Right forelimb (tissue), 1 donor: ENCODE measurements around the gene CXCL13.
"Not testable (repeated sequence)": the region's sequence is repeated elsewhere in the genome, so short reads cannot be mapped to it uniquely, and the experiment has no call there.

ENCODE experiments used
- DNase-seq: peaks from one replicate; pipeline ENCODE4 v3.0.0-alpha.2; 2018

CXCL13 gene

DNA sequence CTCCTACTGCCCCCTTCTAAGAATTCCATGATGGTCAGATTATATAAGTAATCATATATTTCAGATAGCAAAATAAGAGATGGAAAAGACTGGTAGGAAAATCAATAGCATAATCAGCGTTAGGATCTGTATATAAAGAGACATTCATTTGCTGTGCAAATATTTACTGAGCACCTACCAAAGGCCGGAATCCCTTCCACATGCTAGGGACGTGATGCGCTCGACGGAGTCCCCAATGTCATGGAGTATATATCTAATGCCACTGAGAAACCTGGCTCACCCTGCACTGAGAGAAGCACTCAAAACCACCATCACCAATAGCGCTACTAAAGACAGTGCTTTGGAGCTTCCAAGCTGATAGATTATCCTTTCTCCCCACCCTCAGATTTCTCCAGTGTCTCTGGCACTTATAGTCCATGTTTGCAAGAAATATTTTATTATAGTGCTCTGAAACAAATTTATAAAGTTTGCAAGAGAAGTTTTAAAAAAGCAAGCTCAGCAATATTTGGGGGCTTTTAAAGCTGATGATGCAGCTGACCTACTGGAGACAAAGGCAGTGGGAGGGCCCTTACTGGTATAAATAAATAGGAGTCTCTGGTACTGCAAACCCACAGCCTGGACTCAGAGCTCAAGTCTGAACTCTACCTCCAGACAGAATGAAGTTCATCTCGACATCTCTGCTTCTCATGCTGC is at the start of gene CXCL13:
Gene CXCL13, plus strand, starts transcription at position 611 of the 693 bp plus-strand sequence. Its CDS starts 46 bp downstream, at position 657.
- DNase-seq = no peak

- no peak for DNase-seq
Measured at GRCh38 chr4:77560170-77560569, 45.5 kb upstream of the CXCL13 start.

DNA sequence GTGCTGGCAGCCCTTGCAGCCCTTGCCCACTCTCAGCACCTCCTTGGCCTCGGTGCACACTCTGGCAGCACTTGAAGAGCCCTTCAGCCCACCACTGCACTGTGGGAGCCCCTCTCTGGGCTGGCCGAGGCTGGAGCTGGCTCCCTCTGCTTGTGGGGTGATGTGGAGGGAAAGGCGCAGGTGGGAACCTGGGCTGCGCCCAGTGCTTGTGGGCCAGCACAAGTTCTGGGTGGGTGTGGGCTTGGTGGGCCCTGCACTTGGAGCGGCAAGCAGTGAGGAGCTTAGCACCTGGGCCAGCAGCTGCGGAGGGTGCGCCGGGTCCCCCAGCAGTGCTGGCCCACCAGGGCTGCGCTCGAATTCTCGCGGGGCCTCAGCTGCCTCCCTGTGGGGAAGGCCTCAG is 43.9 kb upstream of the CXCL13 start:
- not testable (repeated sequence) for DNase-seq

GRCh38 chr4:77564231-77564630 is 41.4 kb upstream of the CXCL13 start:
- DNase-seq = no peak

DNA sequence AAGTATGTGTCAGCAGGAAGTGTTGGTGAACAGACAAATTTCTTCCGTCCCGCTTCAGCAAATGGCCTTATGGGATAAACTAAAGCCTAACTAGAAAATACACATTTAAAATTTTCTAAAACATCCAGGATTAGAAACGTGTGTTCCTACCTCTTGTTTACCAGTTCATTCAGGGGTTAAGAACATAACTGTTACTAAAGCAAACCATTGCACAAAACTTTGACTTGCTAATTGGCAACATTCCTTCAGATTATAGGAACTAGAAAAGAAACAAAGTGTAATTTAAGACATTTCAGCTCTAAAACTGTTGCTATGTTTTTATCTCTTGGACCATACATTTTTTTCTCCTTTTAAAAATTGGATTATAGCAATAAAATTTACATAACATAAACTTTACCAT is 39.5 kb upstream of the CXCL13 start:
- no peak for DNase-seq

DNA sequence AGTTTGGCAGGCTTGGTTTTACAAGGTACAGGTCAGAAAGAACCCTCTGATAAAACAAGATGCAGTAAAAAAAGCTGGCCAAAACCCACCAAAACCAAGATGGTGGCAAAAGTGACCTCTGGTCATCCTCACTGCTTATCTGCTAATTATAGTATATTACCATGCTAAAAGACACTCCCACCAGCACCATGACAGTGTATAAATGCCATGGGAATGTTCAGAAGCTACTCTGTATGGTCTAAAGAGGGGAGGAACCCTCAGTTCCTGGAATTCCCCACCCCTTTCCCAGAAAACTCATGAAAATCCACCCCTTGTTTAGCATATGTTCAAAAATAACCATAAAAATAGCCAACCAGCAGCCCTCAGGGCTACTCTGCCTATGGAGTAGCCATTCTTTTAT is 38.1 kb upstream of the CXCL13 start:
- no peak for DNase-seq

- DNase-seq = not testable (repeated sequence)
Measured at GRCh38 chr4:77570508-77571214, 35.0 kb upstream of the CXCL13 start.

DNA sequence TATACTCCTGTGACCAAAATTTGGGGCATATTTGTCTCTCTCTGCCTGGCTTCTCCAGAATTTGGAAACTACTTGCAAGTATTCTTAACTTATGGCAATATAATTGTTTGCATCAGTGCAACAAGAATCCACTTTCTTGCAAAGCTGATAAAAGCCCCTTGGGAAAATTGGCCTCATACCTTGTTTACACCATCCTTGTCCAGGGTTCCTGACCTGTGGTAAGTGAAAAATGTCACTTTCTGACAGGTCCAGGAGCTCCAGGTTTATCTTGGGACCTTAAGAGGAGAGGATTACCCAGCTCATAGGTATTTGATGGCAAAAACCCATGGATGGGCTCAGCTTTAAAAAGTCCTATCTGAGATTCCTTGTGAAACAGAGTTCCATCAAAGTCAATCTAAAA is 29.3 kb upstream of the CXCL13 start:
- no peak for DNase-seq

GRCh38 chr4:77578145-77578544 is 27.5 kb upstream of the CXCL13 start:
- no peak for DNase-seq

DNA sequence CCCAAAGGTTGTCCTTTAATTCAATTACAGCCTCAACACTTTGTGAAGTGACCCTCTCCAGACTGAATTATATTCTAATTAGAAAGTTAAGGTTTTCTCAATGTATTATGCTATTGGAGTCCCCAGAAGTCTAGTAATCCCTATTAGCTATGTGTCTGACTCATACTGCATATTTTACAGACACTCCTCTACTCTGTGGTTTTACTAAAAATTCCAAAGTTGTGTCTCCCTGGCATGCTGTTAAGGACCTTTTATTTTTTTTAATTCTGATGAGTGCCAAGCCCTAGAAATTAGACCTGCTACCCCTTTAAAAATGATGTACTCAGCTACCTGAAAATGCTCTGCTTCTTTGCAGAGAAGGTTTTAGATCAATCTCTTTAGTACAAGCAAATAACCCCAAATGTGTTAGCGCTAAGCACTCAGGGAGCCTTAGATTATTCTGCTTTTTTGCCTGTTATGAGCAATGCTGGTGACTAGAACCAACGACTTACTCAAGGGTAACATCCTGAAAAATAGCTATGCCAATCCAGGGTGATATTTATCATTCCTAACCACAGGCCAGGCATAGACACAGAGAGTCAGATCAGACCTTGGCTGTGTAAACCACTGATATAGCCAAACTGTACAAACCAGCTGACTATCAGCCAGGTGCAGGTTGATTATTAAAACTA is 26.1 kb upstream of the CXCL13 start:
- DNase-seq = no peak

DNA sequence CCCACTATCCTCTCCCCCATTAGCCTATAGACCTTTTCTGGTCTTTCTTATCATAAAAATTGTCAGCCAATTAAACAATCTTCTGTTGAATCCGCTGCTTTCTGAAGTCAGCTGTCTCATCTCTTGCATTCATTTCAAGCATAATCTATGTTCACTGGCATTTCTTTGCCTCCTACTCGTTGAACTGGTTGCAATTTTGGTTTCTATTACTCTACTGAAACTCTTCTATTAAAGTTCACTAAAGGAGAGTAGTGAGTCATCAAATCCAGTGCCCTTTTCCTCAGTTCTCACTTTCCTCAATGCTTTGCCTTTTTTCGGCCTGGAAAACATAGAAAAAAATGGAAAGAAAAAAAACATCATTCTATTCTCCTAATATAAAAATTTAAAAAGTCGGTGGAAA is 23.9 kb upstream of the CXCL13 start:
- DNase-seq = no peak

GRCh38 chr4:77582156-77582555 is 23.5 kb upstream of the CXCL13 start:
- DNase-seq = no peak

DNA sequence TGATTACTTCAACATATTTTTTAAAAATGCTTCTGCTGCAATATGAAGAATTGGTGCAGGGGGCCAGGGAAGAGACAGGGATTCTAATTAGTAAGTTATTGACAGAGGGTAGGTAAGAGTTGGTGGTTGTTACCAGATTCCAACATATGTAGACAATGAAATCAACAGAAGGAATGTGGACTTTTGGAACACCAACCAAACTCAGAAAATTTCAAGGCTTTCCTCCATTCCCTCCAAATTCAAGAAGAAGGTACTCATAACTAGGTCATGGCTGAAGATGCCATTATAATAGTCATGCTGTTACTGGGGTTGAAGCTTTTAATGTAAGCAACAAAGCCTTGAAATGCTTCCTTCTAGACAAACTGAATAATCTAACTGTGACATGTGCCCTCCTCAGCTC is 22.9 kb upstream of the CXCL13 start:
- no peak for DNase-seq

DNA sequence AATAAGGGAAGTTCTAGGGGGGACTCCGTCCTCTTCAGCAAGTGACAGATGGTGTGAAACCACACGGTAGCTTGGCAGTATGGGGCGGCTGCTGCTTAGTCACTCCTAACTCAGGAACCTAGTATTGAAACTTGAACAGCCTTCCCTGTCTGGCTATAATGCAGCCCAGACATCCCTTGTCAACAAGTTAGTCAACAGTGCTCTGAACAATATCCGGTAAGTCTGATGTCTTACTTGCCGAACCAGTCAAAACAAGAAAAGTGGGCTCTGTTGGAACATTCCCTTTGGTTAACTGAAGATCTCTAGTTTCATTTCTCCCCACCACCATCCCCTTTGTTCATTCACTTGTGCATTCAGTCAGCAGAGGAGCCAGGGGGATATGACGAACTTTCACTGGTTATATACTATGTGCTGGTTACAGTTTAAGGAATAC is 18.7 kb upstream of the CXCL13 start:
- DNase-seq = no peak

- DNase-seq = no peak
Measured at GRCh38 chr4:77590482-77590881, 15.1 kb upstream of the CXCL13 start.

DNA sequence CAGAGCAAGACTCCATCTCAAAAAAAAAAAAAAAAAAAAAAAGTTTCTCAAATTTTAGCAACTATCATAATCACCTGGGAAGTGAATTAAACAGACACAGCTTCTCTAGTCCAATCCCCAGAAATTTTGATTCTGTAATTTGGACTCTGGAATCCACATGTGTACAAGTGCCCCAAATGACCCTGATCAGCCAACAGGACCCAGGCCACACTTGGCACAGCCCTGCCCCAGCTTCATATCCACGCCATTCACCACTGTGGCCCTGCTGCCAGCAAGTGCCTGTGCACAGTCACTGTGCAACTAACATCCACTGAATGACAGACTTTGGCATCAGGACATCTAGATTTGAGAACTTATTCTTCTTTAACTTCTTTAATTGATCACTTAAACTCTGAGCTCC is 14.1 kb upstream of the CXCL13 start:
- no peak for DNase-seq

- no peak for DNase-seq
Measured at GRCh38 chr4:77593101-77593500, 12.5 kb upstream of the CXCL13 start.

DNA sequence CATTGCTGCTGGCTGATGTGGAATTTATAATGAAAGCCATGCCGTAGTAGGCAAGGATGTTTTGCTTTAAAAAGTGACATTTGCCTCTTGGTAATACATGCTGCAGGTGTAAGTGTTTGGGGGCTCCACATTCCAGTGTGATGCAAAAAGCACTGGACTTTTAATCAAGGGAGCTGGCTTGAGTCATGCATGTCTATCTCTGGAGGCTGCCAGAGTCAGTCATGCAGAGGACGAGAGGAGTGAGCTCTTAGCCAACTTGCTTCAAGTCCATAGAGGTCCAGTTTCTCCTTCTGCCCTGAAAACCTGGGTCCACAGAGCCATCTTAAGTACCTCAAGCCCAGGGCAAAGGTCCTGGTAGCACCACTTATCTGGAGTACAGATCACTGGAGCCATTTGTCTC is 11.6 kb upstream of the CXCL13 start:
- no peak for DNase-seq

DNA sequence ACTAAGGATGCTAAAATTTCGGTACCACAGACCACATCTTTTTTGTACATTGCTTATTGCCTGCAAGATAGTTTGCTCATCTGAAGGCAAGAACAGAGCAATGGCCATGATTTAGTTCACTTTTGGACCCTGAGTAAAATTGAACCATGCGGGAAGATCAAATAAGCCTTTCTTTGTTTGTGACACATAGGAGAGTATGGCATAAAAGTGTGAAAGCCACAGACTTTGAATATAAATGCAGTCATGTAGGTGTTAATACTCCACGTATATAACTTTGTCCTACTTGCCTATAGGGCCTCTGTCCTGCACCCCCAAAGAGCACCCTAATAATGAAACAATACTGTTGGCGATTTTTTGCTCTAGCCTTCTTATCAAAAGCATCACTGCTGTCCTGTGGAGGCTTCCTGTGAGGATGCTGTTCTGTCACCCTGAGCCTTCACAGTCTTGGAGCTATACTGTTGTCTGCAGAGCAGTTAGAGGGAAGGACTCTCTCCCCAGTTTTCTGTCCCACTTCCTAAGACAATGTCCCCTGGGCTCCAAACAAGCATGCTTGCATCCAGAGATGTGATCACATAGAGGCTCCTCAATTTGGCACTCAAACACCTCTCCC is 10.2 kb upstream of the CXCL13 start:
- DNase-seq = no peak

GRCh38 chr4:77599378-77599777 is 6.2 kb upstream of the CXCL13 start:
- no peak for DNase-seq

DNA sequence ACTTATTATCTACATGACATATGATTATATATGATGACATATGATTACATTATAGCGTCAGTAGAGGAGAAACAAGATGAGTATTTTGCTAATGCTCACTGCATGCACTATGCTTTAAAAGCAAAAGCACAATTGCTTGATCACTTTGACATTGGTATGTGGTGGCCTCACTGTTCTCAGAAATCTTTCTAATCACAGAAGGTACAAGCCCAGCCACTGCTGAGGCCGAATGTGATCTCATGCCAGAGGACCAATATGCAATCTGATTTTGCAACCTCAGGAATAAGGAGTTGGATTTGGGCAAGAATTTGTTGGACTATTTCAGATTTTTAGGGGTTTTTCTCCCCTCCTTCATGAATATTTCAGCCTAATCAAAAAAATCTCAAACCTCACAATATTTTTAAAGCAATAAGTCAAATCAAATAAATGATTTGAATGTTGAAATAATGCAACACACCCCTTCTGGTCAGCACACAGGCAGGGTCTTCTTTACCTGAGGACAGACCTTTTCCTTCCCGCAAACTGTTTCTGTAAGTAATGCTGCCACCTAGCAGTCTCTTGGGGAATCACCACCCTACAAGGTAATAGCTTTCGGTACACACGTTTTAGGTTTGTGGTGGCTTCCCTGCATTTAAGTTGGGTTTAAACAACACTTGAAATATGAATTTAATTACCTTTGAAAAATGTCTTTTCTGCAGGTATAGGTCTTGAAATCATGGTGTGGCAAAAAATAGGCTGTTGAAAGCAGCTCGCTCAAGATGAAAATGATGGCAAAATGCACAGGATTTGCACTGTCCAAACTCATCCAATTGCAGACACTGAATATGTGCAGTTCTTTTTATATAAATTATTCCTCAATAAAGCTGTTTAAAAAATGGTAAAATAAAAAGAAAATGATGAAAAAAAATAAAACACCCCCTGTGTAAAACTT is 4.8 kb upstream of the CXCL13 start:
- no peak for DNase-seq

DNA sequence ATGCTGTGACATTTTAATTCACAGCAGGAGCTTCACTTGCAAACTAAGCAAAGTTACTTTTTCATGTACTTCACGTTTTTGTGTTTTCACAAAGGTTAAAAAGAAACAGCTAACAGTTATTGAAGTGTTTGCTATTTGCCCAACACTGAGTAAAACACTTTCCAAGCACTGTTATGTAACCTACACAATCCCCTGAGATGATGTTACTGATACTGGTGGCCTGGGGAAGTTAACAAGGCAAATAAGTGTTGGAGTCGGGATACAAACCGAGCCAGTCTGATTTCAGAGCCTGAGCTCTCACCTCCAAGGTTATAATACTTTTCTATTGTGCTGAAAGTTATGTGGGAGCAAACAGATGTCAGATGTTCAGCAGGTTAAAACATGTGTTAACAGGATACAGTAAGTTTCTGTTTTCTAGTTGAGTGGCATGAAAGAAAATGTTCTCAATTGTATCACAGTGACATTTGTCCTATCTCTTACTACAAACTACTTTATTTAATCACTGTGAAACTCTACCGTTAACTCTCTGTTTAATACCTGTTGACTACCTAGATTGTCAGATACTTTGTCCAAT is 3.9 kb upstream of the CXCL13 start:
- DNase-seq = no peak
